Stimulated activated CD4-positive, alpha-beta T cell treated with anti-CD3 and anti-CD28 coated beads, Interleukin-1b, Interleukin-23, amount 100 ng/mL, for 48 hours (primary cell): ENCODE measurements around the gene FSHR.

Experiments
- DNase-seq: peaks from one replicate; pipeline ENCODE4 v3.0.0-alpha.2; 2020

Gene FSHR

GRCh38 chr2:49028101-49028500 lies 126.2 kb downstream of the FSHR start:
- no peak for DNase-seq

- no peak for DNase-seq
Measured at GRCh38 chr2:49026706-49027105, 127.6 kb downstream of the FSHR start.

- no peak for DNase-seq
Measured at GRCh38 chr2:49021271-49021670, 133.0 kb downstream of the FSHR start.

- DNase-seq = no peak
Measured at GRCh38 chr2:49005261-49005660, 149.1 kb downstream of the FSHR start.

GRCh38 chr2:49004036-49004626 lies 150.2 kb downstream of the FSHR start:
- no peak for DNase-seq

- DNase-seq = no peak
Measured at GRCh38 chr2:49003201-49003600, 151.1 kb downstream of the FSHR start.

- no peak for DNase-seq
Measured at GRCh38 chr2:49002750-49003149, 151.6 kb downstream of the FSHR start.

GRCh38 chr2:49000695-49001094 lies 153.6 kb downstream of the FSHR start:
- no peak for DNase-seq

GRCh38 chr2:48998449-48998848 lies 155.9 kb downstream of the FSHR start:
- DNase-seq = no peak

GRCh38 chr2:48993576-48993975 lies 160.7 kb downstream of the FSHR start:
- DNase-seq = no peak

- DNase-seq = no peak
Measured at GRCh38 chr2:48991415-48992131, 162.7 kb downstream of the FSHR start.

GRCh38 chr2:48984922-48985321 lies 169.4 kb downstream of the FSHR start:
- no peak for DNase-seq

- no peak for DNase-seq
Measured at GRCh38 chr2:48983551-48983950, 170.8 kb downstream of the FSHR start.

- no peak for DNase-seq
Measured at GRCh38 chr2:48982887-48983435, 171.4 kb downstream of the FSHR start.

- no peak for DNase-seq
Measured at GRCh38 chr2:48980846-48981245, 173.5 kb downstream of the FSHR start.

GRCh38 chr2:48979691-48980090 lies 174.6 kb downstream of the FSHR start:
- no peak for DNase-seq

- DNase-seq = no peak
Measured at GRCh38 chr2:48978131-48978530, 176.2 kb downstream of the FSHR start.

GRCh38 chr2:48971801-48972200 lies 182.5 kb downstream of the FSHR start:
- DNase-seq = no peak

GRCh38 chr2:48968011-48968410 lies 186.3 kb downstream of the FSHR start:
- DNase-seq = no peak

GRCh38 chr2:48965204-48965603 lies 189.1 kb downstream of the FSHR start:
- DNase-seq = no peak

- DNase-seq = no peak
Measured at GRCh38 chr2:48961009-48961408, 193.3 kb downstream of the FSHR start.

GRCh38 chr2:48954935-48955334 lies 199.4 kb downstream of the FSHR start:
- no peak for DNase-seq

GRCh38 chr2:48954311-48954710 lies 200.0 kb downstream of the FSHR start:
- no peak for DNase-seq

GRCh38 chr2:48952614-48953013 lies 201.7 kb downstream of the FSHR start:
- no peak for DNase-seq

- no peak for DNase-seq
Measured at GRCh38 chr2:48952143-48952542, 202.2 kb downstream of the FSHR start.
